HepG2 (cell line): ENCODE measurements around the gene TGFBRAP1. TPM values are rescaled to one million over a fixed set of nuclear protein-coding genes. Genes with fewer than 3 reads are reported as not detected.

ENCODE experiments used
- BCL6 ChIP-seq: IDR thresholded peaks from 2 replicates; pipeline ENCODE4 v1.6.1; 2016; ENCODE audit warnings: missing genetic modification reagents, missing compliant biosample characterization
- HIVEP1 ChIP-seq: sonication (generic); formaldehyde crosslinking; IDR thresholded peaks from 2 replicates; pipeline ENCODE4 v1.4.0; 2020; ENCODE audit warnings: mild to moderate bottlenecking, missing genetic modification reagents
- HMGXB4 ChIP-seq, 2 experiments: sonication (generic) in 1 of 2; formaldehyde crosslinking in 1 of 2; IDR thresholded peaks; 2 replicates each; pipeline versions ENCODE4 v1.4.0 to v1.6.1; 2018 to 2020; ENCODE audit warnings: missing genetic modification reagents in 2 of 2, borderline replicate concordance in 1 of 2, low read depth in 1 of 2, mild to moderate bottlenecking in 1 of 2, missing biosample characterization in 1 of 2
- HNF4A ChIP-seq: sonication (generic); formaldehyde crosslinking; IDR thresholded peaks from 2 replicates; pipeline ENCODE4 v1.4.0; 2020; ENCODE audit warnings: missing genetic modification reagents
- ISX ChIP-seq: sonication (generic); formaldehyde crosslinking; conservative IDR thresholded peaks from 2 replicates; pipeline ENCODE4 v1.5.0; 2020; ENCODE audit warnings: missing genetic modification reagents
- KDM2A ChIP-seq: sonication (generic); formaldehyde crosslinking; IDR thresholded peaks from 2 replicates; pipeline ENCODE4 v1.4.0; 2020; ENCODE audit warnings: low read depth, missing genetic modification reagents, borderline replicate concordance
- MAFF ChIP-seq: IDR thresholded peaks from 2 replicates; pipeline ENCODE4 v1.6.1; 2011; ENCODE audit warnings: low read depth, low read length, improper control_type of control experiment
- RBAK ChIP-seq: sonication (generic); formaldehyde crosslinking; IDR thresholded peaks from 2 replicates; pipeline ENCODE4 v1.5.1; 2020; ENCODE audit warnings: mild to moderate bottlenecking, missing genetic modification reagents
- ZNF230 ChIP-seq: sonication (generic); formaldehyde crosslinking; IDR thresholded peaks from 2 replicates; pipeline ENCODE4 v1.4.0; 2020; ENCODE audit warnings: mild to moderate bottlenecking, missing genetic modification reagents
- ZNF263 ChIP-seq: sonication (generic); formaldehyde crosslinking; IDR thresholded peaks from 2 replicates; pipeline ENCODE4 v1.4.0; 2020; ENCODE audit warnings: missing genetic modification reagents
- ZNF264 ChIP-seq: sonication (generic); formaldehyde crosslinking; IDR thresholded peaks from 2 replicates; pipeline ENCODE4 v1.4.0; 2020; ENCODE audit warnings: missing genetic modification reagents
- ZNF362 ChIP-seq: sonication (generic); formaldehyde crosslinking; IDR thresholded peaks from 2 replicates; pipeline ENCODE4 v1.4.0; 2020; ENCODE audit warnings: missing genetic modification reagents, mild to moderate bottlenecking, borderline replicate concordance
- ZNF530 ChIP-seq: sonication (generic); formaldehyde crosslinking; IDR thresholded peaks from 2 replicates; pipeline ENCODE4 v1.5.0; 2020; ENCODE audit warnings: low read depth, mild to moderate bottlenecking, missing genetic modification reagents
- ZNF687 ChIP-seq: sonication (generic); formaldehyde crosslinking; IDR thresholded peaks from 2 replicates; pipeline ENCODE4 v1.5.1; 2020; ENCODE audit warnings: mild to moderate bottlenecking, missing genetic modification reagents, moderate library complexity
- polyA plus RNA-seq, 8 experiments: library from polyadenylated mRNA; depleted of rRNA in 3 of 8; stranded (reverse) in 7 of 8; unstranded in 1 of 8; fragments of >200 nt; fragmentation: Illumina TruSeq in 4 of 8; extraction: Trizol in 4 of 8; gene quantifications; 2 replicates each; pipeline versions ENCODE4 v1.2.1 to v1.2.3, GENCODE V29; 2011 to 2016; ENCODE audit warnings: low read depth in 4 of 8, missing spikeins in 1 of 8, mixed read lengths in 1 of 8; ENCODE audit not compliant: insufficient read depth in 1 of 8
- total RNA-seq, 5 experiments: library from RNA; depleted of rRNA; stranded (reverse); fragments of >200 nt; fragmentation: Illumina TruSeq; extraction: Trizol; gene quantifications; 2 replicates each; pipeline ENCODE4 v1.2.3, GENCODE V29; 2016; ENCODE audit warnings: low read depth in 1 of 5

TGFBRAP1 gene
- total and polyA plus RNA-seq, 2 of the 13 experiments (the other 11 are each of a cell fraction or from before 2014, with no cell fraction given), result 12.7 to 22.9 TPM

GRCh38 chr2:105369777-105370690 lies 40.5 kb upstream of the TGFBRAP1 start (continued):
- TF ChIP-seq ZNF362 (CRISPR knock-in tag) (0 out of 2 replicates have a peak, but pooled peaks have one; percentile 32), KDM2A (CRISPR knock-in tag) (peak; percentile 41; the same call in 1 of the 2 replicates), ZNF263 (no peak), BCL6 (CRISPR knock-in tag) (no peak), MAFF (no peak), ZNF264 (CRISPR knock-in tag) (no peak), ISX (no peak), ZNF687 (CRISPR knock-in tag) (peak; percentile 66), ZNF530 (CRISPR knock-in tag) (no peak), RBAK (CRISPR knock-in tag) (0 out of 2 replicates have a peak, but pooled peaks have one; percentile 11), HIVEP1 (CRISPR knock-in tag) (0 out of 2 replicates have a peak, but pooled peaks have one; percentile 39), ZNF230 (0 out of 2 replicates have a peak, but pooled peaks have one; percentile 51), HNF4A (CRISPR knock-in tag) (0 out of 2 replicates have a peak, but pooled peaks have one; percentile 5), HMGXB4 (CRISPR knock-in tag; IDR thresholded peaks at IDR 0.05; ENCODE audit: borderline replicate concordance in 1 of 2, low read depth in 1 of 2) (peak; percentile 52 to 64; a peak in 2 of 4 replicates)
